ENCODE measurements around the gene OTX1. TPM values are rescaled to one million over a fixed set of nuclear protein-coding genes. Genes with fewer than 3 reads are reported as not detected.

OTX1 gene
- total and polyA plus RNA-seq, 9 of the 15 experiments (the other 6 are each of a cell fraction or from before 2014, with no cell fraction given) = 0.18 to 7.1 (median 0.58) TPM

- H3K79me2 ChIP-seq (ENCODE audit: control insufficient read depth, insufficient read depth, low read length) = no peaks in the 10 kb centered on the region
- ChIA-PET POLR2A (no interaction called here), CTCF (ENCODE audit: low intra/inter-chr PET ratio) (no interaction called here)
- H4K20me1 ChIP-seq (replicated peaks; ENCODE audit: control insufficient read depth, insufficient read depth, low read length) = peaks cover 6% of the 10 kb centered on the region
- no peak overlapping the region for H3K4me3 ChIP-seq
- H3K4me2 ChIP-seq (ENCODE audit: insufficient read depth, low read length) = no peak overlapping the region
- intact Hi-C loops (cut with micrococcal nuclease) (no loop called here), in situ Hi-C loops (cut with MboI) (no loop called here)
- H3K9me3 ChIP-seq (replicated peaks; ENCODE audit: control insufficient read depth, insufficient read depth, low read depth, low read length) = no peaks in the 10 kb centered on the region
- H3K27me3 ChIP-seq (ENCODE audit: control insufficient read depth in 2 of 2, insufficient read depth in 2 of 2, low read length in 2 of 2) = no peaks in the 10 kb centered on the region
- ATAC-seq (no peak), DNase-seq (ENCODE audit: extremely low read depth in 1 of 4, low spot score in 3 of 4) (no peak), FAIRE-seq (no peak)
- peaks cover 0 to 8% of the 10 kb centered on the region in 2 experiments; a peak in 3 of 5 replicates for H3K4me1 ChIP-seq (replicated peaks in 1 of 2; ENCODE audit: control insufficient read depth in 2 of 2, insufficient read depth in 2 of 2, low read length in 2 of 2)
- H3K27ac ChIP-seq (ENCODE audit: extremely low read depth, low read depth, low read length) = no peak overlapping the region
- no TSS peak for BruUV-seq (replicated peaks)
- H3K9me1 ChIP-seq (ENCODE audit: control insufficient read depth, insufficient read depth, low read length) = no peaks in the 10 kb centered on the region
- no peak overlapping the region for H2AFZ ChIP-seq (ENCODE audit: low read depth, low read length)
- no peak overlapping the region for H3K9ac ChIP-seq (ENCODE audit: insufficient read depth in 1 of 2, low read depth in 2 of 2, low read length in 2 of 2)
- no peaks in the 10 kb centered on the region; the same call in 2 of the 3 replicates for H3K36me3 ChIP-seq (ENCODE audit: control insufficient read depth, insufficient read depth, low read length)
- no peak for TF ChIP-seq SNAPC5 (CRISPR knock-in tag; IDR thresholded peaks at IDR 0.05)
- TF ChIP-seq ETV6 (IDR thresholded peaks at IDR 0.05; ENCODE audit: borderline replicate concordance in 1 of 2, low read depth in 2 of 2, low read length in 1 of 2) = no peak
- no peak for TF ChIP-seq ETV6 (CRISPR knock-in tag; IDR thresholded peaks at IDR 0.05; ENCODE audit: borderline replicate concordance)
- no peak for TF ChIP-seq NCOA6 (IDR thresholded peaks at IDR 0.05)
- no peak for TF ChIP-seq NBN (IDR thresholded peaks at IDR 0.05; ENCODE audit: low read depth)
- no peak for TF ChIP-seq RBBP5 (IDR thresholded peaks at IDR 0.05; ENCODE audit: borderline replicate concordance, insufficient read depth, low read length, poor library complexity, severe bottlenecking)
- TF ChIP-seq EWSR1 (IDR thresholded peaks at IDR 0.05; ENCODE audit: borderline replicate concordance, low read depth, partially characterized antibody) = no peak
- no peak for TF ChIP-seq ETV1 (tag; conservative IDR thresholded peaks at IDR 0.05; ENCODE audit: low read depth)
- TF ChIP-seq ATF7 (IDR thresholded peaks at IDR 0.05) = no peak
- no peak for TF ChIP-seq ZNF23 (CRISPR knock-in tag; IDR thresholded peaks at IDR 0.05)
- TF ChIP-seq CCAR2 (IDR thresholded peaks at IDR 0.05; ENCODE audit: low read depth, low read length) = no peak
- no peak for TF ChIP-seq ESRRB (CRISPR knock-in tag; IDR thresholded peaks at IDR 0.05; ENCODE audit: borderline replicate concordance)
Measured at GRCh38 chr2:63001576-63001975, 49.1 kb upstream of the OTX1 start.
